NCI-H748 (cell line): ENCODE data around the gene ZNF326.
A peak's percentile ranks its signal among the peaks of the same experiment; 100 is the strongest.
"Not testable (repeated sequence)": the region's sequence is repeated elsewhere in the genome, so short reads cannot be mapped to it uniquely, and the experiment has no call there.

Experiments used
- DNase-seq: peaks from one replicate; lab custom pipeline; 2025; ENCODE audit not compliant: unreplicated experiment; lab: John Stamatoyannopoulos, UW

ZNF326 gene

GRCh38 chr1:89996450-89997110 lies 1.7 kb downstream of the ZNF326 start:
- DNase-seq, result no peak

GRCh38 chr1:89997152-89997551 lies 2.2 kb downstream of the ZNF326 start:
- DNase-seq, result not testable (repeated sequence)

GRCh38 chr1:89998306-89998705 lies 3.4 kb downstream of the ZNF326 start:
- no peak for DNase-seq

- no peak for DNase-seq
Measured at GRCh38 chr1:89999208-89999607, 4.3 kb downstream of the ZNF326 start.

GRCh38 chr1:89999628-90000027 lies 4.7 kb downstream of the ZNF326 start:
- DNase-seq, result peak; percentile 7

- DNase-seq, result no peak
Measured at GRCh38 chr1:90000934-90001676, 6.2 kb downstream of the ZNF326 start.

- DNase-seq, result no peak
Measured at GRCh38 chr1:90007979-90008404, 13.1 kb downstream of the ZNF326 start.

GRCh38 chr1:90012300-90012699 lies 17.4 kb downstream of the ZNF326 start:
- no peak for DNase-seq

GRCh38 chr1:90023691-90024090 lies 28.8 kb downstream of the ZNF326 start:
- no peak for DNase-seq

- DNase-seq, result no peak
Measured at GRCh38 chr1:90027281-90027680, 32.4 kb downstream of the ZNF326 start.

GRCh38 chr1:90039652-90040051 lies 44.7 kb downstream of the ZNF326 start:
- no peak for DNase-seq

GRCh38 chr1:90043586-90043985 lies 48.7 kb downstream of the ZNF326 start:
- no peak for DNase-seq

GRCh38 chr1:90044346-90044745 lies 49.4 kb downstream of the ZNF326 start:
- DNase-seq, result no peak

GRCh38 chr1:90045853-90046563 lies 51.1 kb downstream of the ZNF326 start:
- DNase-seq, result peak; percentile 6

- no peak for DNase-seq
Measured at GRCh38 chr1:90046635-90047034, 51.7 kb downstream of the ZNF326 start.

- no peak for DNase-seq
Measured at GRCh38 chr1:90048043-90048442, 53.1 kb downstream of the ZNF326 start.

GRCh38 chr1:90062700-90063643 lies 68.1 kb downstream of the ZNF326 start:
- DNase-seq, result peak; percentile 43

GRCh38 chr1:90064109-90064508 lies 69.2 kb downstream of the ZNF326 start:
- DNase-seq, result not testable (repeated sequence)

GRCh38 chr1:90067194-90067931 lies 72.5 kb downstream of the ZNF326 start:
- DNase-seq, result no peak

GRCh38 chr1:90068611-90069280 lies 73.8 kb downstream of the ZNF326 start:
- no peak for DNase-seq
